Stomach (tissue), 9 donors: ENCODE results near the gene CD3G. TPM values are rescaled to one million over a fixed set of nuclear protein-coding genes. Genes with fewer than 3 reads are reported as not detected.

Experiments used
- DNase-seq, 2 donors: peaks; one replicate each; pipeline versions ENCODE4 v3.0.0 to v3.0.0-alpha.2; 2013 to 2019
- H3K27ac ChIP-seq, 5 donors: fragments of 200-600 bp in 4 of 5; sonication (generic) in 4 of 5; one replicate each; pipeline ENCODE4 v1.5.1; 2013 to 2019; ENCODE audit warnings: mild to moderate bottlenecking in 1 of 5, moderate library complexity in 1 of 5
- H3K27me3 ChIP-seq, 3 donors: fragments of 200-600 bp; sonication (generic); one replicate each; pipeline ENCODE4 v1.5.1; 2017 to 2019; ENCODE audit warnings: mixed run types in 1 of 3
- H3K36me3 ChIP-seq, 4 donors: fragments of 200-600 bp; sonication (generic); 1 replicate in 3 of 4; 2 replicates in 1 of 4; pipeline ENCODE4 v1.5.1; 2016 to 2019
- H3K4me1 ChIP-seq, 4 donors: fragments of 200-600 bp; sonication (generic); one replicate each; pipeline ENCODE4 v1.5.1; 2016 to 2019
- H3K4me3 ChIP-seq, 4 donors: fragments of 200-600 bp; sonication (generic) in 3 of 4; one replicate each; pipeline ENCODE4 v1.5.1; 2016 to 2019; ENCODE audit warnings: mild to moderate bottlenecking in 1 of 4
- H3K9me3 ChIP-seq, 4 donors: fragments of 200-600 bp; sonication (generic); one replicate each; pipeline ENCODE4 v1.5.1; 2016 to 2019
- CTCF ChIP-seq, 7 experiments: fragments of 450-650 bp in 4 of 7; fragments of 200-600 bp in 3 of 7; sonication (generic) in 3 of 7; IDR thresholded peaks; one replicate each; pipeline ENCODE4 v1.5.1; 2016 to 2019; ENCODE audit warnings: antibody characterized with exemption in 7 of 7, control low read depth in 2 of 7, mild to moderate bottlenecking in 1 of 7
- EP300 ChIP-seq: sonication (generic); formaldehyde crosslinking; IDR thresholded peaks from one replicate; pipeline ENCODE4 v1.6.1; 2017; ENCODE audit warnings: antibody characterized with exemption
- POLR2A ChIP-seq, 4 donors: fragments of 450-650 bp; IDR thresholded peaks; one replicate each; pipeline ENCODE4 v1.6.1; 2016; ENCODE audit warnings: antibody characterized with exemption in 4 of 4, control low read depth in 2 of 4, mild to moderate bottlenecking in 1 of 4, moderate library complexity in 1 of 4
- POLR2AphosphoS5 ChIP-seq, 3 donors: sonication (generic); formaldehyde crosslinking; IDR thresholded peaks; one replicate each; pipeline ENCODE4 v1.6.1; 2016; ENCODE audit warnings: antibody characterized with exemption in 3 of 3
- WGBS, 5 donors: extraction: QIAGEN DNeasy Blood & Tissue Kit in 3 of 5; methylation state at CpG; one replicate each; pipeline versions ENCODE4 v1.1.5 to v1.1.7; 2013 to 2018; 5-methylcytosine and 5-hydroxymethylcytosine counted together
- intact Hi-C: fragments of 100-400 bp; cut with DNase I; formaldehyde crosslinking; loops from one replicate; pipeline ENCODE4 v1.15.1; 2023; ENCODE audit warnings: low total_unique reads
- polyA plus RNA-seq, 3 donors: library from polyadenylated mRNA; stranded (reverse); fragments of 200-250 nt; gene quantifications; one replicate each; pipeline ENCODE4 v1.2.3, GENCODE V29; 2013
- total RNA-seq, 5 donors: library from RNA; depleted of rRNA; stranded (reverse); fragments of >200 nt; gene quantifications; one replicate each; pipeline versions ENCODE4 v1.1.0 to v1.2.3, GENCODE V29; 2014 to 2016
- donor health status: healthy with polysubstance abuse.
- donor health status: Bipolar disorder and iron deficiency.
- donor health status: healthy.

Gene CD3G
- total and polyA plus RNA-seq, 8 donors = 0.18 to 9.5 (median 1.2) TPM; not detected in 3

- H3K27ac ChIP-seq = peak overlapping the region; percentile 27 to 79 (median 41)
- WGBS, 5 donors = 79 to 86% (median 83%) methylated on average over 11 of the region's 11 CpGs
- H3K4me3 ChIP-seq = no peak overlapping the region
- peaks cover 0 to 28% (median 0%) of the 10 kb centered on the region in 3 donors for H3K27me3 ChIP-seq
- peaks cover 20 to 69% (median 45%) of the 10 kb centered on the region in 4 donors for H3K4me1 ChIP-seq
- H3K36me3 ChIP-seq = no peaks in the 10 kb centered on the region
- no peak for DNase-seq
- H3K9me3 ChIP-seq = no peaks in the 10 kb centered on the region
- intact Hi-C loops = no loop called here
- peak in 1 of 3 donors; percentile 10 for TF ChIP-seq POLR2AphosphoS5 (IDR thresholded peaks at IDR 0.05)
- TF ChIP-seq POLR2A (IDR thresholded peaks at IDR 0.05) = no peak
- TF ChIP-seq CTCF (IDR thresholded peaks at IDR 0.05) = no peak
Measured at GRCh38 chr11:118318581-118319336, 25.4 kb upstream of the CD3G start.

GRCh38 chr11:118319337-118319707, 24.8 kb upstream of the CD3G start:
- intact Hi-C loops = no loop called here
- H3K4me1 ChIP-seq = peaks cover 20 to 65% (median 43%) of the 10 kb centered on the region in 4 donors
- peaks cover 0 to 22% (median 0%) of the 10 kb centered on the region in 3 donors for H3K27me3 ChIP-seq
- H3K36me3 ChIP-seq = no peaks in the 10 kb centered on the region
- no peak for TF ChIP-seq CTCF (IDR thresholded peaks at IDR 0.05)
- TF ChIP-seq EP300 = no peak
- TF ChIP-seq POLR2AphosphoS5 (IDR thresholded peaks at IDR 0.05) = no peak
- no peak for TF ChIP-seq POLR2A (IDR thresholded peaks at IDR 0.05)
- no peaks in the 10 kb centered on the region for H3K9me3 ChIP-seq
- H3K4me3 ChIP-seq = no peak overlapping the region
- 53 to 75% (median 59%) methylated on average over 1 of the region's 1 CpG for WGBS, 5 donors
- H3K27ac ChIP-seq = peak overlapping the region; percentile 27 to 79 (median 41)
- no peak for DNase-seq

GRCh38 chr11:118320515-118320914, 23.6 kb upstream of the CD3G start:
- H3K27ac ChIP-seq = no peak overlapping the region
- peaks cover 0 to 13% (median 0%) of the 10 kb centered on the region in 3 donors for H3K27me3 ChIP-seq
- H3K4me3 ChIP-seq = no peak overlapping the region
- no peak for TF ChIP-seq POLR2AphosphoS5 (IDR thresholded peaks at IDR 0.05)
- no peak for TF ChIP-seq CTCF (IDR thresholded peaks at IDR 0.05)
- no peak for TF ChIP-seq POLR2A (IDR thresholded peaks at IDR 0.05)
- no peak for TF ChIP-seq EP300
- no peak for DNase-seq
- H3K9me3 ChIP-seq = no peaks in the 10 kb centered on the region
- no peaks in the 10 kb centered on the region for H3K36me3 ChIP-seq
- intact Hi-C loops = no loop called here
- 83 to 97% (median 93%) methylated on average over 3 of the region's 3 CpGs for WGBS, 5 donors
- peaks cover 13 to 53% (median 34%) of the 10 kb centered on the region in 4 donors for H3K4me1 ChIP-seq

GRCh38 chr11:118321386-118322082, 22.6 kb upstream of the CD3G start:
- H3K9me3 ChIP-seq = no peaks in the 10 kb centered on the region
- peak overlapping the region in 3 of 5 donors; percentile 10 to 60 (median 26) for H3K27ac ChIP-seq
- no peak for TF ChIP-seq POLR2A (IDR thresholded peaks at IDR 0.05)
- peak in 2 of 3 donors; percentile 14 to 37 for TF ChIP-seq POLR2AphosphoS5 (IDR thresholded peaks at IDR 0.05)
- peaks cover 0 to 10% (median 0%) of the 10 kb centered on the region in 3 donors for H3K27me3 ChIP-seq
- 23 to 52% (median 40%) methylated on average over 5 of the region's 5 CpGs for WGBS, 5 donors
- peaks cover 3 to 43% (median 23%) of the 10 kb centered on the region in 4 donors for H3K4me1 ChIP-seq
- H3K36me3 ChIP-seq = no peaks in the 10 kb centered on the region
- intact Hi-C loops = no loop called here
- H3K4me3 ChIP-seq = no peak overlapping the region
- peak in 1 of 2 donors; percentile 49 for DNase-seq
